GM10266 (cell line): Measurements from ENCODE around the gene CALD1.

Experiments used
- DNase-seq: peaks from one replicate; pipeline ENCODE4 v3.0.0; 2012; ENCODE audit errors: extremely low spot score
- TF ChIP-seq, protein P1 (sequence below): IDR thresholded peaks from 2 replicates; pipeline ENCODE4 v1.5.1; 2012; ENCODE audit warnings: mild to moderate bottlenecking, low read depth; ENCODE audit not compliant: control insufficient read depth, insufficient read depth; ENCODE audit errors: missing control alignments

The CALD1 gene

DNA sequence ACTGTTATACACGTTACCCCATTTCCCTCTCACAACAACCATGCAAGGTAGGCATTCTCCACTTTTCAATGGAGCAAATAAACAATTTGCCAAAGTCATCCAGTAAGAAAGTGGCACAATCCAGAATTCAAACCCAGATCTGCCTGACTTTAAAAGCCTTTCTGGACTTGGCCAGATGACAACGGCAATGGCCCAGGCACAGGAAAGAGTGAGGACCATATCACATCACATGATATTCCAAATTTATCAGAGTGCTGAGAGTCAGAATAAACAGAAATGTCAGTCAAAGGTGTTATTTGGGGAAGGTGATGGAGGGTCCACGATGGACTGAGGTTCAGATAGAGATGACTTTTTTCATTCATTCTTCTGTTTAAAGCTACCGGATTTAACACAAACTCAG, 48.0 kb downstream of the CALD1 start:
- no peak for DNase-seq
- TF ChIP-seq, protein P1, sequence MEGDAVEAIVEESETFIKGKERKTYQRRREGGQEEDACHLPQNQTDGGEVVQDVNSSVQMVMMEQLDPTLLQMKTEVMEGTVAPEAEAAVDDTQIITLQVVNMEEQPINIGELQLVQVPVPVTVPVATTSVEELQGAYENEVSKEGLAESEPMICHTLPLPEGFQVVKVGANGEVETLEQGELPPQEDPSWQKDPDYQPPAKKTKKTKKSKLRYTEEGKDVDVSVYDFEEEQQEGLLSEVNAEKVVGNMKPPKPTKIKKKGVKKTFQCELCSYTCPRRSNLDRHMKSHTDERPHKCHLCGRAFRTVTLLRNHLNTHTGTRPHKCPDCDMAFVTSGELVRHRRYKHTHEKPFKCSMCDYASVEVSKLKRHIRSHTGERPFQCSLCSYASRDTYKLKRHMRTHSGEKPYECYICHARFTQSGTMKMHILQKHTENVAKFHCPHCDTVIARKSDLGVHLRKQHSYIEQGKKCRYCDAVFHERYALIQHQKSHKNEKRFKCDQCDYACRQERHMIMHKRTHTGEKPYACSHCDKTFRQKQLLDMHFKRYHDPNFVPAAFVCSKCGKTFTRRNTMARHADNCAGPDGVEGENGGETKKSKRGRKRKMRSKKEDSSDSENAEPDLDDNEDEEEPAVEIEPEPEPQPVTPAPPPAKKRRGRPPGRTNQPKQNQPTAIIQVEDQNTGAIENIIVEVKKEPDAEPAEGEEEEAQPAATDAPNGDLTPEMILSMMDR, result no peak

DNA sequence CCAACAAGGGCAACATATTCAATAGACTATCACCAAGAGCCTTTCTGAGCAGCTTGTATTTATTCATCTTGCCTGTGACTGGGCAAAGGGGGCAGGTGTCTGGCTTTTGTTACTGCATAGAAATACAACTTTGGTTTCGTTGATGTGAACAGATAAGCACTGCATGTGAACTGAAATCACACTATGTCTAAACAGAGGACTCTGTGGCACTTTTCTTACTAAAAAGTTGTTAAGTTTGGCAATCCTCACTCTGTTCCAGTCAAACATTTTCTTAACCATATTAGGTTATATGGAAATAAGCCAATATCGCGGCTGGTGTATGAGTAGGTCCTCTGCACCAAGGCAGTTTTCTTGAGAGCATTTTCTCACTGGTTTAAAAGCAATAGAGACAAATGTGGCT, 48.5 kb downstream of the CALD1 start:
- TF ChIP-seq, protein P1, result no peak
- DNase-seq, result no peak

DNA sequence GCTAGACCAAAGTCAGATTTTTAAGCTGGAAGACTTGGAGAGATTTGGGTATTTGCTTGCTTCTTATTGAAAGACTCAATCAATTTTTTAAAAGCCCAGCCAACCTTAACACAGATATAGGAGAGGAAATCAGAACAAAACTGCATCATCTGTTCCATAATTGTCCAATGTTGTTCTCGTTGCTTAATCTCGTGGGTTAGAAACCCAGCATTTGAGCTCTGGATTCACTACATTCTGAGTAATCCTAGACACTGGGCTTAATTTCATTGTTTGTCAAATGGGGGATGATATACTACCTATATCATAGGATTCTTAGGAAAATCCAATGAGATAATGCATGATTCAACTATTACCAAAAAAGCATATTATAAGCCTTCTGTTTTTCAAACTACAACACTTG, 48.9 kb downstream of the CALD1 start:
- DNase-seq, result no peak
- TF ChIP-seq, protein P1, result no peak

DNA sequence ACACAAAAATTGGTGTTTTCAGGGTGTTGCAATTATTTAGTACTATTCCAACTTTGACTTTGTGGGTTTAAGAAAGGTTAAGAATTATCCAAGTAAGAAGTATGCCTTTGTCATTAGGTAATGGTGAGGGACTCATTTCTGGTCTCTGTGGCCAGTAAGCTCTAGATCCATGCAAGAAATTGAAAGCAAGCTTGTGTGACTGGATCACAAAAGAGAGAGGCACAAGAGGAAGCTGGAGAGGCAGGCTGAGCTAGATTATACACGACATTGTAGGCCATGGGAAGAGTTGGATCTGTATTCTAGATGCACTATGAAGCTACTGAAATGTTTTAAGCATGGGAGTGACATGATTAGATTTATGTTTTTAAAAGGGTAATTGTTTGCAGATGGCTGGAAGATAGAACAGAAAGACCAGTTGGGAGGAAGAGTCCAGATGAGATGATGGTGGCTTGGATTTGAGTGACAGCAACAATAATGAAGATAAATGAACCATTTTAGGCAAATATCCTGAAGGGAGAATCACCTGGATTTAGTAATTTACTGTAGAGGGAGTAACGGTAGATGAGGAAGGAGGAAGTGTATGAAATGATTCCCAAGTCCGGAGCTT, 50.0 kb downstream of the CALD1 start:
- DNase-seq, result no peak

DNA sequence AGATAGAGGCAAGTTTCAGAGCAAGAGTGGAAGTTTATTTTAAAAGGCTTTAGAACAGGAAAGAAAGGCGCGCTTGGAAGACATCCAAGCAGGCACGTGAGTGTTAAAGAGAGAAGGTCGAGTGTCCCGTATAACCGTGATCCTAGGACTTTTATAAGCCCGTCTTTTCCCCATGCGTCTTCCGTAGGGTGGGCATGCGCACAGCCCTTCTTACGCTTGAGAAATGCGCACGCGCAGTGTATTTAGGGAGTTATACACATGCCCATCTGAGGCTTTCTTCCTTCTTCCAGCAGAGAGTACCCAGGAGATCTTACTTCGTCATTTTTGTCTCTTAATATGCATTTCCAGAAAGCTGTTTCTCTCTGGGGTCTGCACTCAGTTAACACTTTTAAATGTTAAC, 52.4 kb downstream of the CALD1 start:
- DNase-seq, result no peak
- TF ChIP-seq, protein P1, result no peak

More for the DNA sequence above, 50.0 kb downstream of the CALD1 start:
- TF ChIP-seq, protein P1, result no peak

DNA sequence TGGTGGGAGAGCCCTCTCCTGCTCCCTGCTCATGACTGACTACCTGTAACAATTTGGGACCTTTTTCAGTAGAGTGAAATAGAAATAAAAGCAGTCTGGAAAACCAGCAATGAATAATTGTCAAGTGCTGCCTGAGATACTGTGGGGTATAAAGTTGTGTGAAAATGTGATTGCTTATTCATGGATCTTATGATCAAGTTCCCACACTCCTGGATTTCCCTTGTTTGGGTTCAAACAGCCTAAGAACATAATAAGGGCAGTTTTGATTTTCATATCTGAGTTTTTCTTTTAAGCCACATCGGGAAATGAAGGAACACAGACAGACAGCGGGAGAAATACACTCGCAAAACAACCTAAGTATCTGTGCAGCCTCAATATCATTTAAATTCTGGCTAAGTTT, 52.9 kb downstream of the CALD1 start:
- no peak for DNase-seq
- TF ChIP-seq, protein P1, result no peak

DNA sequence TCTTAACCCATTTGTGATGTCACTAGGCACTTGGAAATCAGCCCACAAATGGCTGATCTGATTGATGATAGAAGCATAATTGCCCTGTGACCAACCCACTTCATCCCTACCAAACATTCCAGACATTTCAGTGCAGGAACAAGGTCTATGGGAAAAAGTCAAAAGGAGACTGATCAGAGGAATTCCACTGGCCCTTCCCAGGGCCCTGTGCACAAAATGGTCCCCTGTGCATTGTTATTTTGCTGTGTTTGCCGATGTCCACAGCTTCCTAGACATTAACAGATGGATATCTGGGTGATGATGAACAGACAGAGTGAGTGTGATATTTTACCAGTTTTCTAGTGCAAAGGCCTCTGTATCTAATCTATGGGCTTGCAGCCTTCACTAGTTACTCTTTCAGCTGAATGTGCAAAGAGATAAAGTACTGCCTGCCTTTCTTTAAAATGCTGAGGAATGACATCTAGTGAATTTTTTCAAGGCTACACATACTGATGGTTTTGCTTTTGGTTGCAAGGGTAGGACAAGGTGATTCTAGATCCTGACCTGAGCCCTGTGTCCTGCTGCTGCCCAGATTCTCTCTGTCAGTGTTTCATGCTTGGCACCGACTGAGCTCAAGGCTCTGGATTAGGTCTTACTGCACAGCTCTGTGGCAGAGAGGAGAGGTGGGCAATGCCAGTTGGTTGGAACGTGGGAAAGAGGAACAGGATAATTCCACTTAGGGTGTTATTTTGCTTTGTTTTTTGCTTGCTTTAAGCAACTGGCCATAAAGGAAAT, 55.4 kb downstream of the CALD1 start:
- DNase-seq, result no peak
- TF ChIP-seq, protein P1, result no peak
